Liver (tissue), 9 donors: ENCODE data around the gene TRIM72. TPM values are rescaled to one million over a fixed set of nuclear protein-coding genes. Genes with fewer than 3 reads are reported as not detected.

Experiments
- DNase-seq: peaks from one replicate; pipeline ENCODE4 v3.0.0-alpha.2; 2017; ENCODE audit warnings: low spot score
- H3K27ac ChIP-seq, 2 donors: one replicate each; pipeline ENCODE4 v1.7.0; 2013; ENCODE audit warnings: inconsistent platforms in 2 of 2, low read length in 2 of 2, control low read depth in 1 of 2, low read depth in 1 of 2, mild to moderate bottlenecking in 1 of 2
- H3K27me3 ChIP-seq, 4 donors: one replicate each; pipeline versions ENCODE4 v1.6.1 to v1.7.0; 2013; ENCODE audit warnings: low read length in 3 of 4, inconsistent platforms in 1 of 4, mild to moderate bottlenecking in 1 of 4, moderate library complexity in 1 of 4; ENCODE audit not compliant: control insufficient read depth in 4 of 4, insufficient read depth in 4 of 4
- H3K36me3 ChIP-seq, 4 donors: one replicate each; pipeline versions ENCODE4 v1.6.1 to v1.7.0; 2013; ENCODE audit warnings: low read length in 3 of 4, mild to moderate bottlenecking in 3 of 4, low read depth in 1 of 4, moderate library complexity in 1 of 4; ENCODE audit not compliant: control insufficient read depth in 4 of 4, insufficient read depth in 3 of 4
- H3K4me1 ChIP-seq, 4 donors: one replicate each; pipeline versions ENCODE4 v1.6.1 to v1.7.0; 2013; ENCODE audit warnings: low read length in 3 of 4, mild to moderate bottlenecking in 3 of 4, moderate library complexity in 1 of 4; ENCODE audit not compliant: control insufficient read depth in 4 of 4, insufficient read depth in 4 of 4
- H3K4me3 ChIP-seq, 3 donors: one replicate each; pipeline versions ENCODE4 v1.6.1 to v1.7.0; 2013; ENCODE audit warnings: low read length in 3 of 3, control low read depth in 1 of 3, low read depth in 1 of 3, mild to moderate bottlenecking in 1 of 3
- H3K9ac ChIP-seq, 2 donors: one replicate each; pipeline ENCODE4 v1.7.0; 2013; ENCODE audit warnings: low read length in 2 of 2, mild to moderate bottlenecking in 2 of 2, moderate library complexity in 2 of 2, control low read depth in 1 of 2, low read depth in 1 of 2
- H3K9me3 ChIP-seq, 4 donors: one replicate each; pipeline versions ENCODE4 v1.6.1 to v1.7.0; 2013; ENCODE audit warnings: low read length in 3 of 4; ENCODE audit not compliant: control insufficient read depth in 4 of 4
- ATF3 ChIP-seq: IDR thresholded peaks from 2 replicates; pipeline ENCODE4 v1.6.1; 2016; ENCODE audit warnings: antibody characterized with exemption
- EGR1 ChIP-seq, 2 donors: IDR thresholded peaks; 2 replicates each; pipeline ENCODE4 v1.6.1; 2016 to 2018; ENCODE audit warnings: antibody characterized with exemption in 2 of 2, low read depth in 2 of 2
- FOXA1 ChIP-seq: IDR thresholded peaks from 2 replicates; pipeline ENCODE4 v1.6.1; 2016; ENCODE audit warnings: antibody characterized with exemption
- FOXA2 ChIP-seq: IDR thresholded peaks from 2 replicates; pipeline ENCODE4 v1.6.1; 2016; ENCODE audit warnings: antibody characterized with exemption
- GABPA ChIP-seq, 2 donors: IDR thresholded peaks in 1 of 2; conservative IDR thresholded peaks in 1 of 2; 2 replicates each; pipeline ENCODE4 v1.6.1; 2016; ENCODE audit warnings: antibody characterized with exemption in 2 of 2, mild to moderate bottlenecking in 1 of 2, moderate library complexity in 1 of 2
- HNF4G ChIP-seq: IDR thresholded peaks from 2 replicates; pipeline ENCODE4 v1.6.1; 2016; ENCODE audit warnings: antibody characterized with exemption
- JUND ChIP-seq, 2 donors: IDR thresholded peaks; 2 replicates each; pipeline ENCODE4 v1.6.1; 2016; ENCODE audit warnings: antibody characterized with exemption in 2 of 2
- NR2F2 ChIP-seq: IDR thresholded peaks from 2 replicates; pipeline ENCODE4 v1.6.1; 2016; ENCODE audit warnings: antibody characterized with exemption
- RAD21 ChIP-seq, 2 donors: IDR thresholded peaks; 2 replicates each; pipeline ENCODE4 v1.6.1; 2016; ENCODE audit warnings: antibody characterized with exemption in 2 of 2, mild to moderate bottlenecking in 2 of 2
- RXRA ChIP-seq, 2 donors: IDR thresholded peaks; 2 replicates each; pipeline ENCODE4 v1.6.1; 2017 to 2018; ENCODE audit warnings: antibody characterized with exemption in 2 of 2, mild to moderate bottlenecking in 1 of 2
- SP1 ChIP-seq: IDR thresholded peaks from 2 replicates; pipeline ENCODE4 v1.6.1; 2018; ENCODE audit warnings: antibody characterized with exemption, mild to moderate bottlenecking
- TAF1 ChIP-seq: conservative IDR thresholded peaks from 2 replicates; pipeline ENCODE4 v1.6.1; 2016; ENCODE audit warnings: antibody characterized with exemption, mild to moderate bottlenecking
- WGBS: extraction: QIAGEN DNeasy Blood & Tissue Kit; methylation state at CpG from one replicate; pipeline ENCODE4 v1.1.7; 2013; 5-methylcytosine and 5-hydroxymethylcytosine counted together
- polyA plus RNA-seq, 2 donors: library from polyadenylated mRNA; stranded (reverse) in 1 of 2; unstranded in 1 of 2; fragments of 200-250 nt in 1 of 2; fragments of >200 nt in 1 of 2; fragmentation: Nextera tagmentation in 1 of 2; extraction: Ambion mirVana in 1 of 2; gene quantifications; one replicate each; pipeline versions ENCODE4 v1.2.1 to v1.2.3, GENCODE V29; 2013 to 2015
- total RNA-seq, 2 donors: library from RNA; depleted of rRNA; stranded (reverse); fragments of >200 nt; gene quantifications; one replicate each; pipeline ENCODE4 v1.2.3, GENCODE V29; 2014
- TF ChIP-seq, protein P1 (sequence below): IDR thresholded peaks from 2 replicates; pipeline ENCODE4 v1.6.1; 2016; ENCODE audit warnings: antibody characterized with exemption, mild to moderate bottlenecking
- TF ChIP-seq, protein P2 (sequence below): IDR thresholded peaks from 2 replicates; pipeline ENCODE4 v1.6.1; 2016; ENCODE audit warnings: antibody characterized with exemption
- donor health status: healthy.
- donor health status: healthy.
- donor health status: healthy.
- donor health status: healthy.
- donor health status: healthy.

TRIM72 gene
- total and polyA plus RNA-seq, 4 donors = under 0.01 to 0.10 (median 0.02) TPM; not detected in 1

GRCh38 chr16:31253642-31254045, 39.7 kb downstream of the TRIM72 start:
- no peaks in the 10 kb centered on the region for H3K9me3 ChIP-seq
- no peaks in the 10 kb centered on the region for H3K4me1 ChIP-seq
- peak overlapping the region; percentile 28 to 64 for H3K27ac ChIP-seq
- no peaks in the 10 kb centered on the region for H3K27me3 ChIP-seq
- TF ChIP-seq FOXA1 (no peak), SP1 (no peak), ATF3 (no peak), RAD21 (IDR thresholded peaks at IDR 0.05) (no peak), GABPA (IDR thresholded peaks at IDR 0.05 in 1 of 2, conservative IDR thresholded peaks at IDR 0.05 in 1 of 2) (no peak), JUND (IDR thresholded peaks at IDR 0.05) (no peak), RXRA (IDR thresholded peaks at IDR 0.05) (no peak), EGR1 (IDR thresholded peaks at IDR 0.05; ENCODE audit: low read depth in 2 of 2) (no peak), NR2F2 (no peak)
- TF ChIP-seq, protein P1, sequence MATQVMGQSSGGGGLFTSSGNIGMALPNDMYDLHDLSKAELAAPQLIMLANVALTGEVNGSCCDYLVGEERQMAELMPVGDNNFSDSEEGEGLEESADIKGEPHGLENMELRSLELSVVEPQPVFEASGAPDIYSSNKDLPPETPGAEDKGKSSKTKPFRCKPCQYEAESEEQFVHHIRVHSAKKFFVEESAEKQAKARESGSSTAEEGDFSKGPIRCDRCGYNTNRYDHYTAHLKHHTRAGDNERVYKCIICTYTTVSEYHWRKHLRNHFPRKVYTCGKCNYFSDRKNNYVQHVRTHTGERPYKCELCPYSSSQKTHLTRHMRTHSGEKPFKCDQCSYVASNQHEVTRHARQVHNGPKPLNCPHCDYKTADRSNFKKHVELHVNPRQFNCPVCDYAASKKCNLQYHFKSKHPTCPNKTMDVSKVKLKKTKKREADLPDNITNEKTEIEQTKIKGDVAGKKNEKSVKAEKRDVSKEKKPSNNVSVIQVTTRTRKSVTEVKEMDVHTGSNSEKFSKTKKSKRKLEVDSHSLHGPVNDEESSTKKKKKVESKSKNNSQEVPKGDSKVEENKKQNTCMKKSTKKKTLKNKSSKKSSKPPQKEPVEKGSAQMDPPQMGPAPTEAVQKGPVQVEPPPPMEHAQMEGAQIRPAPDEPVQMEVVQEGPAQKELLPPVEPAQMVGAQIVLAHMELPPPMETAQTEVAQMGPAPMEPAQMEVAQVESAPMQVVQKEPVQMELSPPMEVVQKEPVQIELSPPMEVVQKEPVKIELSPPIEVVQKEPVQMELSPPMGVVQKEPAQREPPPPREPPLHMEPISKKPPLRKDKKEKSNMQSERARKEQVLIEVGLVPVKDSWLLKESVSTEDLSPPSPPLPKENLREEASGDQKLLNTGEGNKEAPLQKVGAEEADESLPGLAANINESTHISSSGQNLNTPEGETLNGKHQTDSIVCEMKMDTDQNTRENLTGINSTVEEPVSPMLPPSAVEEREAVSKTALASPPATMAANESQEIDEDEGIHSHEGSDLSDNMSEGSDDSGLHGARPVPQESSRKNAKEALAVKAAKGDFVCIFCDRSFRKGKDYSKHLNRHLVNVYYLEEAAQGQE = no peak
- TF ChIP-seq, protein P2, sequence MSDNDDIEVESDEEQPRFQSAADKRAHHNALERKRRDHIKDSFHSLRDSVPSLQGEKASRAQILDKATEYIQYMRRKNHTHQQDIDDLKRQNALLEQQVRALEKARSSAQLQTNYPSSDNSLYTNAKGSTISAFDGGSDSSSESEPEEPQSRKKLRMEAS = no peak
- DNase-seq = no peak
- H3K36me3 ChIP-seq = no peaks in the 10 kb centered on the region
- H3K4me3 ChIP-seq = no peak overlapping the region
- 33% methylated on average over 5 of the region's 5 CpGs for WGBS
- H3K9ac ChIP-seq = no peak overlapping the region

GRCh38 chr16:31256466-31256865, 42.5 kb downstream of the TRIM72 start:
- H3K4me3 ChIP-seq = no peak overlapping the region
- H3K36me3 ChIP-seq = no peaks in the 10 kb centered on the region
- no peak for TF ChIP-seq EGR1 (IDR thresholded peaks at IDR 0.05; ENCODE audit: low read depth in 2 of 2)
- TF ChIP-seq RXRA (IDR thresholded peaks at IDR 0.05) = no peak
- TF ChIP-seq, protein P2 = no peak
- TF ChIP-seq NR2F2 = no peak
- TF ChIP-seq TAF1 = no peak
- no peak for TF ChIP-seq FOXA2
- 85% methylated on average over 8 of the region's 8 CpGs for WGBS
- H3K4me1 ChIP-seq = peaks cover 0 to 1% (median 0%) of the 10 kb centered on the region in 4 donors
- DNase-seq = no peak
- H3K9ac ChIP-seq = no peak overlapping the region
- H3K9me3 ChIP-seq = no peaks in the 10 kb centered on the region
- H3K27ac ChIP-seq = no peak overlapping the region
- no peaks in the 10 kb centered on the region for H3K27me3 ChIP-seq

DNA sequence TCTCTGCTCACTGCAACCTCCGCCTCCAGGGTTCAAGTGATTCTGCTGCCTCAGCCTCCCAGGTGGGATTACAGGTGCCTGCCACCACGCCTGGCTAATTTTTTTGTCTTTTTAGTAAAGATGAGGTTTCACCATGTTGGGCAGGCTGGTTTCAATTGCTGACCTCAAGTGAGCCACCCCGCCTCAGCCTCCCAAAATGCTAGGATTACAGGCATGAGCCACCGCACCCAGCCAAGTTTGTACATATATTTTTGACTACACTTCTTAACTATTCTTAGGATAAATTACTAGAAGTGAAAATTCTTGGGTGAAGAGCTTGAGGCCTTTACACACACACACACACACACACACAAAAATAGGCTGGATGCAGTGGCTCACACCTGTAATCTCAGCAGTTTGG, 44.4 kb downstream of the TRIM72 start:
- no peak for DNase-seq
- no peaks in the 10 kb centered on the region for H3K27me3 ChIP-seq
- no peak overlapping the region for H3K27ac ChIP-seq
- no peaks in the 10 kb centered on the region for H3K36me3 ChIP-seq
- no peak overlapping the region for H3K4me3 ChIP-seq
- no peaks in the 10 kb centered on the region for H3K9me3 ChIP-seq
- TF ChIP-seq TAF1 (no peak), RAD21 (IDR thresholded peaks at IDR 0.05) (no peak), HNF4G (no peak), NR2F2 (no peak), FOXA1 (no peak)
- no peak overlapping the region for H3K9ac ChIP-seq
- 88% methylated on average over 4 of the region's 4 CpGs for WGBS
- H3K4me1 ChIP-seq = peaks cover 0 to 1% (median 0%) of the 10 kb centered on the region in 4 donors
